GM18520 (cell line): ENCODE measurements around the gene HSD17B2.
"Not testable (repeated sequence)": the region's sequence is repeated elsewhere in the genome, so short reads cannot be mapped to it uniquely, and the experiment has no call there.

Source experiments
- ATAC-seq: cut with Tn5 transposase; IDR thresholded peaks from one replicate; pipeline ENCODE4 v1.9.1; 2021; ENCODE audit not compliant: unreplicated experiment

HSD17B2 gene

GRCh38 chr16:82118749-82119148 lies 83.7 kb downstream of the HSD17B2 start:
- no peak for ATAC-seq

GRCh38 chr16:82119405-82119804 lies 84.4 kb downstream of the HSD17B2 start:
- ATAC-seq, result no peak

- ATAC-seq, result no peak
These were observed 89.6 kb downstream of the HSD17B2 start for GRCh38 chr16:82124651-82125050.

- ATAC-seq, result no peak
These were observed 94.8 kb downstream of the HSD17B2 start for GRCh38 chr16:82129881-82130280.

- no peak for ATAC-seq
These were observed 98.7 kb downstream of the HSD17B2 start for GRCh38 chr16:82133798-82134197.

GRCh38 chr16:82134846-82135245 lies 99.8 kb downstream of the HSD17B2 start:
- ATAC-seq, result no peak

GRCh38 chr16:82135844-82136243 lies 100.8 kb downstream of the HSD17B2 start:
- no peak for ATAC-seq

- ATAC-seq, result no peak
These were observed 102.1 kb downstream of the HSD17B2 start for GRCh38 chr16:82136956-82137821.

GRCh38 chr16:82137822-82138167 lies 102.7 kb downstream of the HSD17B2 start:
- no peak for ATAC-seq

GRCh38 chr16:82138478-82139285 lies 103.6 kb downstream of the HSD17B2 start:
- ATAC-seq, result no peak

GRCh38 chr16:82139286-82139571 lies 104.2 kb downstream of the HSD17B2 start:
- ATAC-seq, result not testable (repeated sequence)

- ATAC-seq, result no peak
These were observed 111.5 kb downstream of the HSD17B2 start for GRCh38 chr16:82146556-82146955.

- ATAC-seq, result no peak
These were observed 111.9 kb downstream of the HSD17B2 start for GRCh38 chr16:82146957-82147356.

- ATAC-seq, result no peak
These were observed 112.5 kb downstream of the HSD17B2 start for GRCh38 chr16:82147546-82147945.
